Measurements from ENCODE around the gene ERBB4.

Gene ERBB4

DNA sequence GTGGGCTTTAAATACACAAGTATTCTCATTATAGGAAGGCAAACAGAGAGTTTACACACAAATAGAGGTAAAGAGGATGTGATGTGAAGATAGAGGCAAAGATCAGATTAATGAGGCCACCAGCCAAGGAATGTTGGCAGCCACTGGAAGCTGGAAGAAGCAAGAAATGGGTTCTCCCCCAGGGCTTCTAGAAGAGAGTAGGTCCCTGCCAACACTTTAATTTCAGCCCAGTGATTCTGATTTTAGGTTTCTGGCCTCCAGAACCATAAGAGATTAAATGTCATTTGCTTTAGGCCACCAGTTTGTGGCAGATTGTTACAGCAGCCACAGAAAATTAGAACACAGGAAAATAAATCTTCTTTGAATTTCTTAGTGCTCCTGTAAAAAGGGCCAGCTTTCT, 1065.5 kb downstream of the ERBB4 start:
- Histone ChIP-seq H3K27me3 (ENCODE audit: insufficient read depth, low read depth) (no peaks in the 10 kb centered on the region), H3K4me2 (no peak overlapping the region), H3K27ac (no peak overlapping the region), H2AFZ (ENCODE audit: low read depth) (no peak overlapping the region), H3K36me3 (ENCODE audit: insufficient read depth) (no peaks in the 10 kb centered on the region), H3K79me2 (ENCODE audit: insufficient read depth, low read depth) (no peaks in the 10 kb centered on the region), H4K20me1 (ENCODE audit: insufficient read depth) (no peaks in the 10 kb centered on the region), H3K4me1 (ENCODE audit: low read depth, poor library complexity, severe bottlenecking) (no peaks in the 10 kb centered on the region), H3K4me3 (IDR thresholded peaks at IDR 0.05; ENCODE audit: insufficient read depth, low read depth, low read length) (no peak overlapping the region), H3K9ac (no peak overlapping the region)
- TF ChIP-seq, protein P1, sequence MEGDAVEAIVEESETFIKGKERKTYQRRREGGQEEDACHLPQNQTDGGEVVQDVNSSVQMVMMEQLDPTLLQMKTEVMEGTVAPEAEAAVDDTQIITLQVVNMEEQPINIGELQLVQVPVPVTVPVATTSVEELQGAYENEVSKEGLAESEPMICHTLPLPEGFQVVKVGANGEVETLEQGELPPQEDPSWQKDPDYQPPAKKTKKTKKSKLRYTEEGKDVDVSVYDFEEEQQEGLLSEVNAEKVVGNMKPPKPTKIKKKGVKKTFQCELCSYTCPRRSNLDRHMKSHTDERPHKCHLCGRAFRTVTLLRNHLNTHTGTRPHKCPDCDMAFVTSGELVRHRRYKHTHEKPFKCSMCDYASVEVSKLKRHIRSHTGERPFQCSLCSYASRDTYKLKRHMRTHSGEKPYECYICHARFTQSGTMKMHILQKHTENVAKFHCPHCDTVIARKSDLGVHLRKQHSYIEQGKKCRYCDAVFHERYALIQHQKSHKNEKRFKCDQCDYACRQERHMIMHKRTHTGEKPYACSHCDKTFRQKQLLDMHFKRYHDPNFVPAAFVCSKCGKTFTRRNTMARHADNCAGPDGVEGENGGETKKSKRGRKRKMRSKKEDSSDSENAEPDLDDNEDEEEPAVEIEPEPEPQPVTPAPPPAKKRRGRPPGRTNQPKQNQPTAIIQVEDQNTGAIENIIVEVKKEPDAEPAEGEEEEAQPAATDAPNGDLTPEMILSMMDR (conservative IDR thresholded peaks at IDR 0.05; ENCODE audit: low read depth, low read length): no peak

GRCh38 chr2:211469664-211470059, 1068.9 kb downstream of the ERBB4 start:
- TF ChIP-seq, protein P1 (conservative IDR thresholded peaks at IDR 0.05; ENCODE audit: low read depth, low read length): no peak
- Histone ChIP-seq H3K4me1 (ENCODE audit: low read depth, poor library complexity, severe bottlenecking) (no peaks in the 10 kb centered on the region), H3K79me2 (ENCODE audit: insufficient read depth, low read depth) (no peaks in the 10 kb centered on the region)

GRCh38 chr2:211468877-211469663, 1069.5 kb downstream of the ERBB4 start:
- Histone ChIP-seq H3K9ac (no peak overlapping the region), H3K4me1 (ENCODE audit: low read depth, poor library complexity, severe bottlenecking) (no peaks in the 10 kb centered on the region), H3K79me2 (ENCODE audit: insufficient read depth, low read depth) (no peaks in the 10 kb centered on the region), H3K4me3 (IDR thresholded peaks at IDR 0.05; ENCODE audit: insufficient read depth, low read depth, low read length) (no peak overlapping the region), H3K27ac (no peak overlapping the region), H2AFZ (ENCODE audit: low read depth) (no peak overlapping the region), H4K20me1 (ENCODE audit: insufficient read depth) (no peaks in the 10 kb centered on the region), H3K27me3 (ENCODE audit: insufficient read depth, low read depth) (no peaks in the 10 kb centered on the region), H3K36me3 (ENCODE audit: insufficient read depth) (no peaks in the 10 kb centered on the region), H3K4me2 (no peak overlapping the region)
- TF ChIP-seq, protein P1 (conservative IDR thresholded peaks at IDR 0.05; ENCODE audit: low read depth, low read length): no peak

More at GRCh38 chr2:211469664-211470059, 1068.9 kb downstream of the ERBB4 start:
- no peaks in the 10 kb centered on the region for H3K27me3 ChIP-seq (ENCODE audit: insufficient read depth, low read depth)
- no peak overlapping the region for H2AFZ ChIP-seq (ENCODE audit: low read depth)
- no peak overlapping the region for H3K27ac ChIP-seq
- no peak overlapping the region for H3K4me2 ChIP-seq
- no peak overlapping the region for H3K9ac ChIP-seq
- no peak overlapping the region for H3K4me3 ChIP-seq (IDR thresholded peaks at IDR 0.05; ENCODE audit: insufficient read depth, low read depth, low read length)
- H3K36me3 ChIP-seq (ENCODE audit: insufficient read depth): no peaks in the 10 kb centered on the region
- H4K20me1 ChIP-seq (ENCODE audit: insufficient read depth): no peaks in the 10 kb centered on the region

DNA sequence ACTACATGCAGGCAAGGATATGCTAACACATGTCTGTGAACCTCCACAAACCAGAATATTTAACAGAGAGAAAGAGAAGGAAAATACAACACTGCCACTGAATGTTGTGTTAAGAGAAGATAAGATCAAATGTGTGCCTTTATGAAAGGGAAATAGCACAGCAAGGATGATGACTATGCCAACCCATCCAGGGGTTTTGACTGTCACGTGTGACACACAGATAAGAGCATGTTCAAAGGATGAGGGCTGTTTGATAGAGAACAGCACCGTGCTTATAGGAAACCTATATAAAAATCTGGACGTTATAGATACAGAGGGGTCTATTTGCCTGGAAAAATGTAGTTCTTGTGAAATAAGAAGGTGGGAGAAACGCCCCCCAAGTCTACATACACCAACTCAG, 1070.4 kb downstream of the ERBB4 start:
- H3K4me3 ChIP-seq (IDR thresholded peaks at IDR 0.05; ENCODE audit: insufficient read depth, low read depth, low read length): no peak overlapping the region
- H3K4me1 ChIP-seq (ENCODE audit: low read depth, poor library complexity, severe bottlenecking): no peaks in the 10 kb centered on the region
- no peaks in the 10 kb centered on the region for H3K27me3 ChIP-seq (ENCODE audit: insufficient read depth, low read depth)
- H3K79me2 ChIP-seq (ENCODE audit: insufficient read depth, low read depth): no peaks in the 10 kb centered on the region
- H3K9ac ChIP-seq: no peak overlapping the region
- H3K36me3 ChIP-seq (ENCODE audit: insufficient read depth): no peaks in the 10 kb centered on the region
- H2AFZ ChIP-seq (ENCODE audit: low read depth): no peak overlapping the region
- H3K4me2 ChIP-seq: no peak overlapping the region
- TF ChIP-seq, protein P1 (conservative IDR thresholded peaks at IDR 0.05; ENCODE audit: low read depth, low read length): no peak
- no peaks in the 10 kb centered on the region for H4K20me1 ChIP-seq (ENCODE audit: insufficient read depth)
- no peak overlapping the region for H3K27ac ChIP-seq

All from KMS-11 (cell line).